Activated T-cell treated with anti-CD3 and anti-CD28 coated beads, Interleukin-2, amount 50 U/mL, for 72 hours (primary cell): ENCODE measurements around the gene KCTD2. TPM values are rescaled to one million over a fixed set of nuclear protein-coding genes. Genes with fewer than 3 reads are reported as not detected.

ENCODE experiments used
- ATAC-seq, 2 donors: fragments of 150-1000 bp; cut with Tn5 transposase; replicated peaks in 1 of 2; 2 replicates each; pipeline ENCODE4 v1.10.0; 2021; ENCODE audit warnings: moderate library complexity in 2 of 2, mild to moderate bottlenecking in 1 of 2
- DNase-seq, 2 donors: peaks; one replicate each; pipeline ENCODE4 v3.0.0; 2021 to 2022; ENCODE audit warnings: mixed read lengths in 1 of 2
- H3K27ac Mint-ChIP-seq: one replicate; pipeline ENCODE4 v1.8.0; 2022; ENCODE audit warnings: mild to moderate bottlenecking, moderate library complexity, mixed read lengths
- H3K27me3 Mint-ChIP-seq: one replicate; pipeline ENCODE4 v1.8.0; 2022; ENCODE audit warnings: low read depth, mixed read lengths
- H3K36me3 Mint-ChIP-seq, 2 donors: one replicate each; pipeline ENCODE4 v1.8.0; 2022; ENCODE audit warnings: mixed read lengths in 2 of 2, mild to moderate bottlenecking in 1 of 2; ENCODE audit not compliant: insufficient read depth in 2 of 2
- H3K4me1 Mint-ChIP-seq: one replicate; pipeline ENCODE4 v1.8.0; 2022; ENCODE audit warnings: low read depth, mixed read lengths
- H3K4me3 Mint-ChIP-seq, 2 donors: one replicate each; pipeline ENCODE4 v1.8.0; 2022; ENCODE audit warnings: mild to moderate bottlenecking in 2 of 2, mixed read lengths in 2 of 2, moderate library complexity in 2 of 2
- H3K9me3 Mint-ChIP-seq, 2 donors: one replicate each; pipeline ENCODE4 v1.8.0; 2022; ENCODE audit warnings: mixed read lengths in 2 of 2
- total RNA-seq, 2 donors: library from RNA; stranded (reverse); gene quantifications; one replicate each; pipeline ENCODE4 v1.2.3, GENCODE V29; 2022

KCTD2 gene
- total RNA-seq, 2 donors from 2014 or later: 21.4 to 24.1 TPM

DNA sequence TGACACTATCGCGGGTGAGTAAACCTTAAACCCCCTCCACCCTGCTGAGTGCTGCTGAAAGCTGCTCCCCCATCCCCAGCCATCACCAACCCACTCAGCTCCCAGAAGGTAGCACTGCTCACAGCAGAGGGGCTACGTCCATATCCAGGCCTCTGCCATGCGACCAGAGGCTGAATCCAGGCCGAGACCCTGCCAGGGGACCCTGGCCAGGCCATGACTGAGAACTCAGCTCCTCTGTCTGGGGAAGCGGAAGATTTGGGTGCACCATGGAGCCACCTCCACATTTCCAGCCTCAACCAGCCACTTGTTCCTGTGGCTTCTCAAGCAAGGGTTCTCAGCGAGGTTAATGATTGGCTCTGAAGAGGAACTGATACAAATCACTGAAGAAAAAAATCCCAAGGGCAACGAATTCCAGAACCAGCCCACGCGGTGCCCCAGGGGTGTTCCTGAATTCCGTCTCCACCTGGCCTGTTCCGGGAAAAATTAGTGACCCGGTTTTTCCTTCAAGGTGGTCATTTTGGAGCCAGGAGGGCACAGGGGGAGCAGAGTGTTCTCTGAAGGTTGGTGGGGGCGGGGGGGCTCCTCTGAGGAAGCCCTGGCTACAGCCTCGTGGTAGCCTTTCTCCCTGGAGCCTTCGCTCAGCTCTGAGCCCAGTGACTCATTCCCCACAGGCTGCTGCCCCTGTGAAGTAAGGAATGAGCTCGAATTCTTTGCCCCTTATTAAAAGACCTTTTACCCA, 31.4 kb downstream of the KCTD2 start:
- DNase-seq (peak in 1 of 2 donors; percentile 17), ATAC-seq (peak in 1 of 2 donors; percentile 55)
- Mint-ChIP-seq H3K27me3 (no peaks in the 10 kb centered on the region), H3K27ac (no peak overlapping the region), H3K4me3 (peak overlapping the region; percentile 80 to 88), H3K4me1 (peaks cover 24% of the 10 kb centered on the region), H3K9me3 (no peaks in the 10 kb centered on the region), H3K36me3 (no peaks in the 10 kb centered on the region)

DNA sequence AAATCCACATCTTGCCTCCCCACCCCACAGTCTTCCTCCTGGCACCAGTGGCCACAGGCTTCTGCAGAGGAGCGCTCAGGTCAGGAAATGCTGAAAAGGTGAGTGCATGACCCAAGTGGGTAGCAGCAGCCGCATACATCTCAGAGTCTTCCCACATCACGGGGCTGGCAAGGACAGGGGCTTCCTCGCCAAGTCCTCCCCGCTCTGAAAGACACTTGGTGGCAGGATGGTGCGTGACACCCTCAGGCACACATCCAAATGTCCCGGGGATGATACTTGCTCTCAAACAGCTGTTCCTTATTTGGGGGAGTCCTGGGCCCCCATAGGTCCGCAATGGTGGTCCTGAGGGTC, 32.0 kb downstream of the KCTD2 start:
- H3K4me3 Mint-ChIP-seq: peak overlapping the region; percentile 29 to 44

DNA sequence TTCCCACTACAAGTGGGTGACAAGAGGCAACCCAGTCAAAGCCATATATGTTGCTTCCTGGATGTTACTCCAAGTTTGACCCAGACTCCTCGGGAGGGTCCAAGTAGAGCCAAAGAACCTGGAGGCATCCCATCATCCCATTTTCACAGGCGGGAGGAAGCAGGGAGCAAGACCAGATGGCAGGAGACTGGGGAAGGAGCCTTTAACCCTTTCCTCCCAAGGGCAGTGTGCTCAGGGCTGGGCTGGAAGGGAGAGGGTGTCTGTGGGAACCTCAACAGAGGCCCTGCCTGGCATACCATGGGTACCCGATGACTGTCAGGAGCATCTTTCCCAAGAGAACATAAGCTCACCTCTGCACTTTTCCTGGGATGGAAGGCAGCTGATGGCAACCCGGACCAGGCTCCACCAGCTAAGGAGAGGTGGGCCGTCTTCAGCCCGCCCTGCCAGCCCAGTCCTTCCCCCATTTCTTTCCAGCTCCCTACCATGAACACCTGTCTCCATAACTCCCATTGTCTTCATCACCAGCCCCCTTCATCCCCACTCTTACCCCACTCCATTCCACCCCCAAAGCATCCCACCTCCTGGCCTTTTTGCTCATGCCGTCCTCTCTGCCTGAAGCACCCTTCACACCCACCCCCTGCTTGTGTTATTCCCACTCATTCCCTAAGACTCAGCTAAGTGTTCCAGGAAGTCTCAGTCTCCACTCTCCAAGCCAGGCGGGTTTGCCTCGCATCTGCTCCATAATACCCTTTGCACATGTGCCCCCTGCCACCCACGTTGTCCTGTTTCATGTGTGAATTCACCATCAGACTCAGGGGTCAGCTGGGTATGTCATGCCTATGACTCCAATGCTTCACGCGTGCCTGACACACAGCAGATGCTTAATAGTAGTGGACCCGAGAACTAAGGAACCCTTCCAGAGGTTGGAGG, 34.9 kb downstream of the KCTD2 start:
- Mint-ChIP-seq H3K36me3 (no peaks in the 10 kb centered on the region), H3K27ac (no peak overlapping the region), H3K4me1 (peaks cover 39% of the 10 kb centered on the region), H3K27me3 (no peaks in the 10 kb centered on the region), H3K9me3 (no peaks in the 10 kb centered on the region), H3K4me3 (no peak overlapping the region)
- no peak for ATAC-seq
- DNase-seq: no peak

More for the DNA sequence above, 32.0 kb downstream of the KCTD2 start:
- DNase-seq: no peak
- Mint-ChIP-seq H3K27ac (no peak overlapping the region), H3K36me3 (no peaks in the 10 kb centered on the region), H3K9me3 (no peaks in the 10 kb centered on the region), H3K4me1 (peaks cover 27% of the 10 kb centered on the region), H3K27me3 (no peaks in the 10 kb centered on the region)
- ATAC-seq: no peak

DNA sequence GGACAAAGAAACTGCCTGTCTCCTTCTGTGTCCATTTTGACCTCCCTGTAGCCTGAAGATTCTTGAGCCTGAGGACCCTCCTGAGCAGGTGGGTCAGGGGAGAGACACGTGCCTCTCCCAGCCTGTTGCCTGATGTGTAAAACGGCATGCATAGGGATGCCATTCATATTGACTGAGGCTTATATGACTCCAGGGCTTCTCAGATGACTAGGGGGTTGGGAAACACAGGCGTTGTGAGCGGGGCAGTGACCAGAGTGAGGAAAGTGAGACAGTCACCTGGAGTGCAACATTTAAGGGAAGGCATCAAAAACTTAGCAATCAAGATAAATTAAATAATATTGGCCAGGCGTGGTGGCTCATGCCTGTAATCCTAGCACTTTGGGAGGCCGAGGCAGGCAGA, 35.7 kb downstream of the KCTD2 start:
- DNase-seq (no peak), ATAC-seq (no peak)
- Mint-ChIP-seq H3K4me1 (peaks cover 45% of the 10 kb centered on the region), H3K36me3 (no peaks in the 10 kb centered on the region), H3K9me3 (no peaks in the 10 kb centered on the region), H3K4me3 (no peak overlapping the region), H3K27me3 (no peaks in the 10 kb centered on the region), H3K27ac (no peak overlapping the region)

DNA sequence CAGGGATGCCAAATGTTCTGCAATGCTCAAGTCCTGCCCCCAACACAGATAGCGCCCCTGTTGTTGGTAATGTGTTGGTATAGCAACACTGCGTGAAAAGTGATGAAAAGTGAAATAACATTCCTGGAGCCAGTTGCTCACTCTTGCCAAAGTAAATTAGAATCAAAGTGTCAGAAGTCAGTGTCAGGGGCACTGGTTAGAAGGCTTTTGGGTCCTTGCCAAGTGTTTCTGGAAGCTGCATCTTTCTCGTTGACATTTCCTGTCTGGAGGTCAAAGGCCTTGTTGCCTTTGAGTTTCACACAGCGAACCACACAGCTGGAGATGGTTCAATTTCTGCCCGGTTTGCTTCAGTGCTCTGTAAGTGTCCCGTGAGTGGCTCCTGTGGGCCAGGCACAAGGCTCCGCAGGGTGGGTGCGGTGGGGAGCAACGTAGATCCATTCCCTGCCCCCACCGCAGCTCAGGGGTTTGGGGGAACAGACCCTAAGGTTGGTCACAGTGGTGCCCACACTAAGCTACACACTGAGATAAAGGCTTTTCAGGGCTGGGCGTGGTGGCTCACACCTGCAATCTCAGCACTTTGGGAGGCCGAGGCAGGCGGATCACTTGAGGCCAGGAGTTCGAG, 37.1 kb downstream of the KCTD2 start:
- DNase-seq (peak in 1 of 2 donors; percentile 26), ATAC-seq (no peak)
- Mint-ChIP-seq H3K9me3 (no peaks in the 10 kb centered on the region), H3K4me3 (no peak overlapping the region), H3K27me3 (no peaks in the 10 kb centered on the region), H3K36me3 (no peaks in the 10 kb centered on the region), H3K27ac (no peak overlapping the region), H3K4me1 (peaks cover 44% of the 10 kb centered on the region)

DNA sequence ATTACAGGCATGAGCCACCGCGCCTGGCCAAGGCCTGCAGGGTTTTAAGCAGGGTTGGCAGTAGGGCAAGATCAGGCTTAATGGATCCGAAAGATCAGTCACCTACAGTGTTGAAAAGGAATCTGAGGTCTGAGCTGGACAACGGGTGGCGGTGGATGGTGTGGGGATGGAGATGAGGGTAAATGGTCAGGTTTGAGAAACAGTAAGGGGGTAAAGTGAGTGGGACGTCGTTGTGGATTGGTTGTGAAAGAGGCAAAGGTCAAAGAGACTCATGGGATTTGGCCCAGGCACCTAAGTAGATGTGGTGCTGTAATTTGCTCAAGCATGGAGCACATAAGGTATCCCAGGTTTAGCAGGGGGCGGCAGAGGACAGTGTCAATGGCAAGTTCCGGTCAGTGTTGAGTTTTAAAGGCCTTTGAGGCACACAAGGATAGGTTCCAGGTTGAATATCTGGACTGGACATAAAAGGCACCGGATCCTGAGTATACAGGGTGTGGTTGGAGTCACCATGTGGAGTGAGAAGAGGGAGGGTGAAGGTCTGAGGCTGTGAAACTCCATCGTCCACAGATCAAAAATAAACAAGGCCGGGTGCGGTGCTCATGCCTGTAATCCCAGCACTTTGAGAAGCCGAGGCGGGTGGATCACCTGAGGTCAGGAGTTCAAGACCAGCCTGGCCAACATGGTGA, 39.6 kb downstream of the KCTD2 start:
- no peak overlapping the region for H3K27ac Mint-ChIP-seq
- H3K4me3 Mint-ChIP-seq: peak overlapping the region; percentile 55 to 78

DNA sequence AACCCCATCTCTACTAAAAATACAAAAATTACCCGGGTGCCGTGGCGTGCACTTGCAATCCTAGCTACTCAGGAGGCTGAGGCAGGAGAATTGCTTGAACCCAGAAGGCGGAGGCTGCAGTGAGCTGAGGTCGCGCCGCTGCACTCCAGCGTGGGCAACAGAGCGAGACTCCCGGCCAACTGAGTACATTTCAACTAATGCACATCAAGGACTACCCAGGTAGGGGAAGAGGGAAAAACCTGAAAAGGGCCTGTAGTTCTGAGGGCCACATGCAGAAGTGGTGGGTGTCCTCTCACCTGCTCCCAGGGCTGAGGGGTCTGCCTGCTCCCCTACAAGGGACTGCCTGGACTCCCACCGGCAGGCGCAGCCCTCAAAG, 40.1 kb downstream of the KCTD2 start:
- DNase-seq (no peak), ATAC-seq (no peak)
- Mint-ChIP-seq H3K36me3 (no peaks in the 10 kb centered on the region), H3K4me3 (peak overlapping the region; percentile 59 to 78), H3K4me1 (peaks cover 61% of the 10 kb centered on the region), H3K27me3 (no peaks in the 10 kb centered on the region), H3K9me3 (no peaks in the 10 kb centered on the region), H3K27ac (no peak overlapping the region)

More for the DNA sequence above, 39.6 kb downstream of the KCTD2 start:
- peaks cover 56% of the 10 kb centered on the region for H3K4me1 Mint-ChIP-seq
- H3K27me3 Mint-ChIP-seq: no peaks in the 10 kb centered on the region
- H3K36me3 Mint-ChIP-seq: no peaks in the 10 kb centered on the region
- H3K9me3 Mint-ChIP-seq: no peaks in the 10 kb centered on the region
- no peak for ATAC-seq
- no peak for DNase-seq

DNA sequence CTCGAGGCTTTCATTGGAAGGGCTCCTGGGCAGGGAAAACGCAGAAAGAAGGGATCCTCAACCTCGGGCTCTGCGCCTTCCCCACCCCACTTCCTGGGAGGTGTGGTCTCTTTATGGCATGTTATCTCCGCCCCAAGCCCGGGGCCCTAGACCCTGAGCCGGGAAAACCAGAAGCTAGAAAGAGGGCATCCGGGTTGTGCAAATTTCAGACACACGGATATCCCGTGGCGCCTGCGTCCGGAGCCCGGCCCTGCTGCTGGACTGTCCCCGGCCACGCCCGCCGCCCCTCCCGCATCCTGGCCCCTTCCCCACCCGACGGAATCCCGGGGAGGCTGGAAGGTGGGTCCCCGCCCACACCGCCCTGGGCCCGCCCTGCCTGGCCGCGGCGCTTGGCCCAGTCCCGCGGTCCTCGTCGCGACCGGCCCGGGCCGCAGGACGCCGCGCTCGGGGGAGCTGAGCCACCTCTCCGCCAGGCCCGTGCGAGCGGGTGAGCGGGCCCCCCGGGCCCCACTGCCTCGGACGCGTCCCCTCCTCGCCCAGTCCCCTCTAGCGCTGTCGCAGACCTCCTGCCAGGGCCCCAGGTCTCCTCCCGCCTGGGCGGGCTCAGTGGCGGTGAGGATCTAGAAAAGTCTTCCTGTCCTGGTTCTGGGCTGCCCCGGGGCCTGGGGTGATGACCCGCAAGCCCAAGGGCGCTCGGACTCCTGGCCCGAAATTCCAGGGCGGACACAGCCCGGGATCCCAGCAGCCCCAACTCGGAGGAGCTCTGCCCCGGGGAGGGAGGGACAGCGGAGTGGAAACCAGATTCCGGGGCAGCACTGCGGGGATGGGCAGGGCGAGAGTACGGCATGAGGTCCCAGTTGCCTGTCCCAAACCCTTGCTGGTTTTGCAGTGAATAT, 40.8 kb downstream of the KCTD2 start, which contains the start of gene SLC16A5:
TSS of gene SLC16A5 (plus strand) at position 397 of the 896 bp plus-strand sequence. CDS start 5,683 bp downstream, outside the sequence.
- Mint-ChIP-seq H3K27ac (no peak within 1 kb of the TSS), H3K36me3 (no peaks in the 10 kb centered on the region), H3K4me1 (peaks cover 58% of the 10 kb centered on the region), H3K27me3 (no peaks in the 10 kb centered on the region), H3K9me3 (no peaks in the 10 kb centered on the region), H3K4me3 (peak within 1 kb of the TSS; percentile 75 to 91)
- ATAC-seq: peak; percentile 68 to 82
- DNase-seq: peak; percentile 58 to 62

DNA sequence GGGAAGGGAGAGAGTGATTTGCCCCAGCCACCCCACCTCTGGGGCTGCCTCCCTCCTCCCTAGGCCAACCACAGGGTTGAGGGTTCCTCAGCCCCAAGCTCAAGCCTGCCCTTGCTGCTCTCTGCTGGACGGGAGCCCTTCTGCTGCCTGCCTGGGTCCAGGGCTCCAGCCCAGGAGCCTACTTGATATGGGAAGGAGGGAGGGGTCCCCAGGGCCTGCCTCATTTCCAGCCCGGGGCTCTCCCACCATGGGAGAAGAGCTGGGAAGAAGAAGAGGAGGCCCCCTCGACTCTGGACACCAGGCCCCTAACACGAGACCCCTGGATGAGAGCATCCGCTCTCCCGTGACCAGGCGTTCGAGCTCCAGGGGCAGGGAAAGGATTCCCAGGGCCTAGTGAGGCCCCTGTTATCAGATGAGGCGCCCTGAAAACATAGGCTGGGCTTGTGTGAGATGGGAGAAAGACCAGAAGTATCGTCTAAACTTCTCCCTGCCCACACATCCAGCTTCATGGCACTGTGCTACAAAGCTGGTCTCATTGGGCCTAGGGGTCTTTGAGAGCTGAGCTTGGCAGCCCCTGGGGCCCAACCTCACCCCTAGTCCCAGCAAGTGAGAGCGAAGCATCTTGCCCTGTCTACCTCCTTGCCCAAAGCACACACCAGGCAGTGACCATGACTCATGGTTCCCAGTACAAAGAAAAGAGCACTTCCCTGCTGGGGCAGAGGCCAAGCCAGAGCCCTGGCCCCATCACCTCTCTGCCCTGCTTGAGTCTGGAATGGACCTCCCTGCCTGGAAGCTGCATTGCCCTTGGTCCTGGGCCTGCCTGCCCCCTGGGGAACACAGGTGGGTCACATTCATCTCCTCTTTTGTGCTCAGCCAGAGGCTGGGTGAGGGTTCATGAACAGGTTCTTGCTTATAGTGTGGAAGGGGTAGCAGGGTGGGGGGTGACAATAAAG, 41.7 kb downstream of the KCTD2 start:
- peaks cover 57% of the 10 kb centered on the region for H3K4me1 Mint-ChIP-seq
- peak; percentile 50 to 60 for ATAC-seq
- no peaks in the 10 kb centered on the region for H3K9me3 Mint-ChIP-seq
- H3K27me3 Mint-ChIP-seq: no peaks in the 10 kb centered on the region
- no peak overlapping the region for H3K27ac Mint-ChIP-seq
- H3K4me3 Mint-ChIP-seq: peak overlapping the region; percentile 75 to 91
- no peak for DNase-seq
- H3K36me3 Mint-ChIP-seq: no peaks in the 10 kb centered on the region

DNA sequence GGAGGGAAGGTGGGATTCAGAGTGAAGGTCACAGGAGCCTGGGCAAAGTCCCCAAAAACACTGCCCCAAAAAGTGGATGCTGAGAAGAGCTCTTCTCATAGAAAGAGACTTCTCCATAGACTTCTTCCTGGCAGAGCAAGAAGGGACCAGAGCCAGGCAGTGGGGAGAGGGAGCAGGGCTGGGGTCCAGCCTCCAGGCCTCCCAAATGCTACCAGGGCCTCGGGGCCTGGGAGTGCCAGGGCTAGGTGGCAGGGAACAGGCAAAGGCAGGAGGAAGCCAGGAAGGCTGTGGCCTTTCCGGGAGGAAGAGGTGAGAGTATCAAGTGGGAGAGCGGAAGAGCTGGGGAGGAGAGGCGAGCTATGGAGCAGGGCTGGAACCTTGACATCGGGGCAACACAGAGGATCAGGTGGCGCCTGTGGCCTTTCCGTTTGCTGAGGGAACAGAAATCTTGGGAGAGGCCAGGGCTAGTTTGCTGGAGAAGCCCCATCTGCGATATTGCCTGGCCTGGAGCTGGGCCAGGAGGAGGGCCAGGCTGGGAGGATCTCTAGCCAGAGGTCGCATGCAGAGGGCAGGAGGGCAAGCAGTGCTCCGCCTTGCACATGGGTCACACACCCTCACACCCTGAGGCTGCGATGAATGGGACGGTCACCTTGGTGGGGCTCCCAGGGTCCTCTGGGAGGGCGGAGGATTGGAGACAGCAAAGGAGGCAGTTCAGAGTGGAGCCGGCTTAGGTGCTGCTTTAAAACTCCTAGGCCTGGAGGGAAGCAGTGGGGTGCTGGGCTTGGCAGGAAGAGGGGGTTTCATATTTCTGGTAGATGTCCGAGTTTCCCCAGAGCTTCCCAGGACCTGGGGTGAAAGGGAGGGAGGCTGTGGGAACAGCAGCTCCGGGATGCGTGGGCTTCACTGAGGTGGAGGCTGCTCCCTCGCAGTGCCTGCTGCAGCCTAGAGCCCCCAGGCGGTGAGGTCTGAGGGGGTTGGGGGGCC, 44.1 kb downstream of the KCTD2 start:
- H3K36me3 Mint-ChIP-seq: no peaks in the 10 kb centered on the region
- ATAC-seq: no peak
- H3K4me1 Mint-ChIP-seq: peaks cover 49% of the 10 kb centered on the region
- no peaks in the 10 kb centered on the region for H3K27me3 Mint-ChIP-seq
- H3K4me3 Mint-ChIP-seq: no peak overlapping the region
- peak overlapping the region; percentile 13 for H3K27ac Mint-ChIP-seq
- DNase-seq: no peak
- no peaks in the 10 kb centered on the region for H3K9me3 Mint-ChIP-seq
